ENCODE measurements around the gene BIRC5.
A peak's percentile ranks its signal among the peaks of the same experiment; 100 is the strongest.

Gene BIRC5

GRCh38 chr17:78210111-78210510, 3.9 kb upstream of the BIRC5 start:
- H3K4me3 ChIP-seq (ENCODE audit: low read depth, low read length), result no peak overlapping the region
- no peak for TF ChIP-seq CTCF (IDR thresholded peaks at IDR 0.05; ENCODE audit: low read depth, low read length, missing control alignments)
- DNase-seq (ENCODE audit: low read depth), result no peak

GRCh38 chr17:78211032-78211431, 3.0 kb upstream of the BIRC5 start:
- no peak for DNase-seq (ENCODE audit: low read depth)
- no peak for TF ChIP-seq CTCF (IDR thresholded peaks at IDR 0.05; ENCODE audit: low read depth, low read length, missing control alignments)
- H3K4me3 ChIP-seq (ENCODE audit: low read depth, low read length), result no peak overlapping the region

GRCh38 chr17:78214706-78215061, 631 bp downstream of the BIRC5 start:
- no peak for DNase-seq (ENCODE audit: low read depth)
- TF ChIP-seq CTCF (IDR thresholded peaks at IDR 0.05; ENCODE audit: low read depth, low read length, missing control alignments), result no peak
- peak overlapping the region; percentile 91 for H3K4me3 ChIP-seq (ENCODE audit: low read depth, low read length)

GRCh38 chr17:78219396-78220150, 5.5 kb downstream of the BIRC5 start:
- no peak overlapping the region for H3K4me3 ChIP-seq (ENCODE audit: low read depth, low read length)
- no peak for DNase-seq (ENCODE audit: low read depth)
- TF ChIP-seq CTCF (IDR thresholded peaks at IDR 0.05; ENCODE audit: low read depth, low read length, missing control alignments), result no peak

GRCh38 chr17:78223061-78223460, 9.0 kb downstream of the BIRC5 start:
- no peak for TF ChIP-seq CTCF (IDR thresholded peaks at IDR 0.05; ENCODE audit: low read depth, low read length, missing control alignments)
- no peak overlapping the region for H3K4me3 ChIP-seq (ENCODE audit: low read depth, low read length)
- DNase-seq (ENCODE audit: low read depth), result no peak

- TF ChIP-seq CTCF (IDR thresholded peaks at IDR 0.05; ENCODE audit: low read depth, low read length, missing control alignments), result no peak
- no peak for DNase-seq (ENCODE audit: low read depth)
- H3K4me3 ChIP-seq (ENCODE audit: low read depth, low read length), result no peak overlapping the region
These were observed 9.7 kb downstream of the BIRC5 start for GRCh38 chr17:78223765-78224164.

Data from GM12864 (cell line).